Activated CD4-positive, alpha-beta T cell treated with anti-CD3 and anti-CD28 coated beads, Interleukin-2, amount 50 U/mL, for 1 hour (primary cell): ENCODE results near the gene NUDT4.
"Not testable (repeated sequence)": the region's sequence is repeated elsewhere in the genome, so short reads cannot be mapped to it uniquely, and the experiment has no call there.

Experiments used
- DNase-seq: peaks from one replicate; pipeline ENCODE4 v3.0.0-alpha.2; 2020

The NUDT4 gene

GRCh38 chr12:93429852-93430251 lies 52.1 kb downstream of the NUDT4 start:
- DNase-seq, result no peak

GRCh38 chr12:93430280-93430679 lies 52.6 kb downstream of the NUDT4 start:
- no peak for DNase-seq

DNA sequence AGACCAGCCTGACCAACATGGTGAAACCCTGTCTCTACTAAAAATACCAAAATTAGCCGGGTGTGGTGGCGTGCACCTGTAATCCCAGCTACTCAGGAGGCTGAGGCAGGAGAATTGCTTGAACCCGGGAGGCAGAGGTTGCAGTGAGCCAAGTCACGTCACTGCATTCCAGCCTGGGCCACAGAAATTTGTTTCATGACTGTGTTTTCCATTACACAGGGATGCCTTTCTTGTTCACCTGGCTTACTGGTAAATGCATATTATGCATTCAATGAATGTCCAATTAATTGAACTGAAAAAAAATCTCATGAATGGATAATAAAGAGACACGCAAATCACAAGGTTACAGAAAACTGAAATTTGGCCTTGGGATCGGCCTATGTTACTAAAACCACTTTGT lies 54.3 kb downstream of the NUDT4 start:
- DNase-seq, result not testable (repeated sequence)

DNA sequence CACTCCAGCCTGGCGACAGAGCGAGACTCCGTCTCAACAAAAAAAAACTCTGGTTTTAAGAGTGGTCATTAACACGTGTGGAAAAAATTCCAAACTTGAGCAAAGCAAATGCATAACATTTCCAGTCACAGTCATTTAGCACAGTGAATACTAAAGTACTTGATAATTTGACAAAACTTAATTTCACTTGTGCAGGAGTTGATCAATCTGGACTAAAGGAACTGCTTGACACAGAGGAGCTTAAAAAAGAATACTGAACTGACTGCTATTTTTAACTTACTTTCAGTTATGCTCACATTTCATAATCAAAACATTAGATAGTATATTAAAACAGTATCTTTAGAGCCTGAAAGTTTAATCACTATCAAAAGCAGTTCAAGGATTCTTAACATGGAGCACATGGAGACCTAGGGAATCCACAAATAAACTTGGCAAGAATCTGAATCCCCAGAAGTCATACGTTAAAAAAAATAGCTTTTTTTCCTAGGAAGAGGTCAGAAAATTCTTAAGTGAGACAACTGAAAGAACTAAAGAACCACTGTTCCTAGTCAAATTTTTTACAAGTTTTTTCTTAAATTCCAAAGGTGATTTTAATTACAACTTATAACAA lies 56.6 kb downstream of the NUDT4 start:
- no peak for DNase-seq

- DNase-seq, result no peak
Observed at GRCh38 chr12:93438266-93439050, 60.7 kb downstream of the NUDT4 start.

DNA sequence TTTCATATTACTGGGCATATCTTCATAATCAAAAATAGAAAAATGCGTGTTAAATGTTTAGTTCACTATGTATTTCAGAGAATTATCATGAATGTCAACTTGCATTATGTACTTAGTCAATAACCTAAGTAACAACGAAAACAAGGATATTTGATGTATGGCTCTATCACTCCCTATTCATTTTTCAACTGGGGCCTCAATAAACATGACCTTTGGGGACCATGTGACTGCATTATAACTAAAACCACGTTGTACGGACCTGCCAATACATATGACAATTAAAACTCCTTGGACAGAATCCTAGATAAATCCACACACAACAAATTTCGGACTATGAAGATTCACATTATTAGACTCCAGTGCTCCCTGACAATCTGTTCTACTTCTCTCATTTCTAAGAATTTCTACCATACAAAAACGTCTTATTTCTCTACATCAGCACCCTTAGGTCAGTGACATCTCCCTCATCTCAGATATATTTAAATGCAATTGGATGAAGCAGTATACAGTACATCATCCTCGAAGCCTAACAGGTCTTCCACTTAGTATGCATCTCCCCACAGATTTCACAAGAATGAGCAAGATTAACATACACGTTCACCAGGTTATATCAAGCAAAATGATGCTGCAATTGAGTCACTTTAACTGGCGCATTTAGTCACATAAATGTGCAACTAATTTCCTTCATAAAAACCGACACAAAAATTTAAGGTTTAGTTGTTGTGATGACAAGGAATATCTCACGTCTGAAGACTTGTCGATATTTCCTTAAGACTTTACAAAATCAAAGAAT lies 62.5 kb downstream of the NUDT4 start:
- no peak for DNase-seq

- DNase-seq, result peak; percentile 20
Observed at GRCh38 chr12:93441081-93441616, 63.4 kb downstream of the NUDT4 start.

DNA sequence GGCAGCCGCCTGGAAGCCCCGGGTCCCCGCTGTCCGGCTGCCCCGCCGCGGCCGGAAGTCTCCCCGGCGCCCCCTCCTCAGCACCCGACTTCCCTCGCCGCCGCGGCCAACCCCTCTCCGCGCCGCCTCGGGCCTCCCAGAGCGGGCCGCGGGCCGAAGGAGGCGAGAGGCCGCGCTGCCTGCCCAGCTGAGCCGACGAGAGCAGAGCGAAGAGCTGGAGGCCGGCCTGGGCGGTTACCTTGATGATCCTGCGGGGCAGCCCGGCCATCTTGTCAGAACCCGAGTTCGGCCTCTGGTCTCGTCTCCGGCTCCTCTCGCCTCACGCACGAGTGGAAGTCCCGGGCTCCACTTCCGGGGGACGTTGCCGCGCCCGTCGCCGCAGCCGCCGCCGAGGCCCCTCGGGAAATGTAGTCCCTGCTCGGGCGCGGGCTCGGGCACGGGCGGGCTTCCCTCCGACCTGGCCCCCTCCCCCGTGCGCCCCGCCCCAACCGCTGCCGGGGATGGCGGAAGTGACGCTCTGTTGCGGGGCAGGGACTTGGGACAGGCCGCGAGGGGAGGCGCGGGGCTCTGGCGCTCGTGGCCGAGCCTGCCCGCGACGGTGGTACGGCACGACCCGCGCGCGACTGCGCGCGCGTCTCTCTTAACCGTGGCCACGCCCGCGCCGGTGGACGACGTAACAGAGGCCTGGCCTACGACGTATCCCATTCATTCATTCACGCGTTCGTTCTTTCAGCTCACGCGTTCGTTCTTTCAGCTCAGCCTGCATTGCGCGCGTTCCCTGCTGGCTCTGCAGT lies 64.1 kb downstream of the NUDT4 start, which contains the start of gene UBE2N:
Gene UBE2N, minus strand, starts transcription at position 331 of the 794 bp plus-strand sequence. Its CDS starts 63 bp downstream, at position 268.
- DNase-seq, result peak; percentile 96

GRCh38 chr12:93442411-93443340 lies 65.0 kb downstream of the NUDT4 start:
- no peak for DNase-seq

GRCh38 chr12:93443576-93443975 lies 65.9 kb downstream of the NUDT4 start:
- DNase-seq, result no peak

GRCh38 chr12:93447555-93448290 lies 70.0 kb downstream of the NUDT4 start:
- DNase-seq, result no peak

DNA sequence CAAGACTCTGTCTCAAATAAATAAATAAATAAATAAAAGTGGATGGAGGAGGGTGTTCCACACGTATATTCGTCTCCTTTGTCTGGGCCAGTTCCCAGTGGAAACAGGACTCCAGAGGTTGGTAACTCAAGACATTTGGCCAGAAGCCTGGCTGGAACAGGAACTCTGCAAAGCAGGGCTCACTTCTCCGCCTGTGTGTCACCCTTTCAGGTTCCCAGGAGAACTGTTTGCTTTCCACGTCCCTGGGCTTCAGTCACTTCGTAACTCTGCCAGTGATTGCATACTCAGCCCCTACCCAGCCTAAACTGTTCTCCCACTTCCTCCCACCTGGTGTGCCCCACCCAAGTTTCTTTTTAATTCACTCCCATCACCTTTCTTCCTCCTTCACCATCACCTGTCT lies 71.1 kb downstream of the NUDT4 start:
- DNase-seq, result no peak

DNA sequence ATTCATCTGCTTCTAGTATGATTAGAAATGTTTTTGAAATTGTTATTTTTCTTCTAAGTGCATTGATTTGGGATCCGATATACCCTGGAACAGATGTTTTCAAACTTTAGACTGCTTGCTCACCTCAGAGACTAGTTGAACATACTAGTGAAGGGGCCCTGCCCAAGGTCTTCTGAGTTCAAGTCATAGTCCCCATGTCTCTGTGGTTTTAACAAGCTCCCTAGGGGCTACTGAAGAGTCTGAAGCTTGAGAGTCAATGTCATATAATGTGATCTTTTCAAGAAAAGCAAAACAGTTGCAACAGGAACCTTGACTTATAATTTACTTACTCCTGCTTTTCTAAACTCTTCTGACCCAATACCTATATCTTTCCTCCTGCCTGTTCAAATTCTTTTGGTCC lies 71.6 kb downstream of the NUDT4 start:
- no peak for DNase-seq

GRCh38 chr12:93451423-93452158 lies 73.9 kb downstream of the NUDT4 start:
- DNase-seq, result no peak

- DNase-seq, result no peak
Observed at GRCh38 chr12:93453633-93454032, 75.9 kb downstream of the NUDT4 start.

- no peak for DNase-seq
Observed at GRCh38 chr12:93456077-93456476, 78.4 kb downstream of the NUDT4 start.
